Colonic mucosa (tissue), 4 donors: ENCODE data around the gene PKP3. TPM values are rescaled to one million over a fixed set of nuclear protein-coding genes. Genes with fewer than 3 reads are reported as not detected.

Source experiments
- DNase-seq: peaks from one replicate; pipeline ENCODE4 v3.0.0-alpha.2; 2020
- H3K27ac ChIP-seq: fragments of 200-600 bp; one replicate; pipeline ENCODE4 v1.8.0; 2021
- H3K27me3 ChIP-seq: fragments of 200-600 bp; one replicate; pipeline ENCODE4 v1.8.0; 2021
- H3K36me3 ChIP-seq: fragments of 200-600 bp; one replicate; pipeline ENCODE4 v1.8.0; 2021
- H3K4me1 ChIP-seq: fragments of 200-600 bp; one replicate; pipeline ENCODE4 v1.8.0; 2021; ENCODE audit warnings: mild to moderate bottlenecking
- H3K4me3 ChIP-seq: fragments of 200-600 bp; one replicate; pipeline ENCODE4 v1.8.0; 2021
- H3K9ac ChIP-seq, 2 donors: one replicate each; pipeline ENCODE4 v1.7.0; 2013; ENCODE audit warnings: control low read depth in 2 of 2, low read depth in 2 of 2, low read length in 2 of 2
- H3K9me3 ChIP-seq: fragments of 200-600 bp; one replicate; pipeline ENCODE4 v1.8.0; 2021
- intact Hi-C: fragments of 100-400 bp; cut with DNase I; formaldehyde crosslinking; loops from one replicate; pipeline ENCODE4 v1.14.1; 2022
- total RNA-seq, 2 donors: library from RNA; stranded (reverse); fragmentation: NEBNext Ultra II Directional in 1 of 2; extraction: Animal tissue kit (Norgen Biotek cat#: 25700) in 1 of 2; gene quantifications; one replicate each; pipeline ENCODE4 v1.2.1, GENCODE V29; 2021
- TF ChIP-seq, protein P1 (sequence below): fragments of 200-600 bp; IDR thresholded peaks from one replicate; pipeline ENCODE4 v1.8.0; 2022; ENCODE audit warnings: antibody characterized with exemption, mild to moderate bottlenecking
- donor health status: healthy.
- donor health status: DM: no; HTN: no; CAD: no.
- donor health status: DM: no; HTN: no; CAD: no.

Gene PKP3
- total RNA-seq, 2 donors from 2014 or later, result 167 to 247 TPM

- Histone ChIP-seq H3K9me3 (no peaks in the 10 kb centered on the region), H3K9ac (no peak overlapping the region), H3K4me3 (no peak overlapping the region), H3K36me3 (no peaks in the 10 kb centered on the region), H3K27me3 (no peaks in the 10 kb centered on the region), H3K27ac (no peak overlapping the region), H3K4me1 (peaks cover 9% of the 10 kb centered on the region)
- peak; percentile 44 for DNase-seq
- intact Hi-C loops, result loop anchor here (5.0 kb wide), 1 partner anchor 42 kb away; no protein-coding TSS in a partner anchor
- TF ChIP-seq, protein P1, sequence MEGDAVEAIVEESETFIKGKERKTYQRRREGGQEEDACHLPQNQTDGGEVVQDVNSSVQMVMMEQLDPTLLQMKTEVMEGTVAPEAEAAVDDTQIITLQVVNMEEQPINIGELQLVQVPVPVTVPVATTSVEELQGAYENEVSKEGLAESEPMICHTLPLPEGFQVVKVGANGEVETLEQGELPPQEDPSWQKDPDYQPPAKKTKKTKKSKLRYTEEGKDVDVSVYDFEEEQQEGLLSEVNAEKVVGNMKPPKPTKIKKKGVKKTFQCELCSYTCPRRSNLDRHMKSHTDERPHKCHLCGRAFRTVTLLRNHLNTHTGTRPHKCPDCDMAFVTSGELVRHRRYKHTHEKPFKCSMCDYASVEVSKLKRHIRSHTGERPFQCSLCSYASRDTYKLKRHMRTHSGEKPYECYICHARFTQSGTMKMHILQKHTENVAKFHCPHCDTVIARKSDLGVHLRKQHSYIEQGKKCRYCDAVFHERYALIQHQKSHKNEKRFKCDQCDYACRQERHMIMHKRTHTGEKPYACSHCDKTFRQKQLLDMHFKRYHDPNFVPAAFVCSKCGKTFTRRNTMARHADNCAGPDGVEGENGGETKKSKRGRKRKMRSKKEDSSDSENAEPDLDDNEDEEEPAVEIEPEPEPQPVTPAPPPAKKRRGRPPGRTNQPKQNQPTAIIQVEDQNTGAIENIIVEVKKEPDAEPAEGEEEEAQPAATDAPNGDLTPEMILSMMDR, result no peak
Measured at GRCh38 chr11:405323-405953, 11.4 kb downstream of the PKP3 start.

- intact Hi-C loops, result loop anchor here (5.0 kb wide), 1 partner anchor 41 kb away; no protein-coding TSS in a partner anchor
- no peaks in the 10 kb centered on the region for H3K9me3 ChIP-seq
- TF ChIP-seq, protein P1, result no peak
- DNase-seq, result no peak
- no peaks in the 10 kb centered on the region for H3K36me3 ChIP-seq
- H3K27ac ChIP-seq, result peak overlapping the region; percentile 86
- H3K9ac ChIP-seq, result peak overlapping the region; percentile 46 to 54
- peak overlapping the region; percentile 50 for H3K4me3 ChIP-seq
- peaks cover 9% of the 10 kb centered on the region for H3K4me1 ChIP-seq
- H3K27me3 ChIP-seq, result no peaks in the 10 kb centered on the region
Measured at GRCh38 chr11:405954-406795, 12.2 kb downstream of the PKP3 start.

GRCh38 chr11:406796-407650 is 13.0 kb downstream of the PKP3 start:
- peak overlapping the region; percentile 86 for H3K27ac ChIP-seq
- DNase-seq, result peak; percentile 86
- H3K27me3 ChIP-seq, result no peaks in the 10 kb centered on the region
- no peaks in the 10 kb centered on the region for H3K36me3 ChIP-seq
- TF ChIP-seq, protein P1, result no peak
- no peaks in the 10 kb centered on the region for H3K9me3 ChIP-seq
- H3K4me1 ChIP-seq, result peaks cover 9% of the 10 kb centered on the region
- peak overlapping the region; percentile 50 for H3K4me3 ChIP-seq
- H3K9ac ChIP-seq, result peak overlapping the region; percentile 46 to 54
- intact Hi-C loops, result loop anchor here (5.0 kb wide), 1 partner anchor 40 kb away; no protein-coding TSS in a partner anchor

- Histone ChIP-seq H3K27me3 (no peaks in the 10 kb centered on the region), H3K9me3 (no peaks in the 10 kb centered on the region), H3K36me3 (no peaks in the 10 kb centered on the region), H3K9ac (peak overlapping the region in 1 of 2 donors; percentile 24), H3K4me1 (peaks cover 9% of the 10 kb centered on the region), H3K27ac (no peak overlapping the region), H3K4me3 (peak overlapping the region; percentile 6)
- intact Hi-C loops, result loop anchor here (5.0 kb wide), 1 partner anchor 40 kb away; no protein-coding TSS in a partner anchor
- TF ChIP-seq, protein P1, result no peak
- DNase-seq, result no peak
Measured at GRCh38 chr11:407651-408123, 13.7 kb downstream of the PKP3 start.
